Central memory CD4-positive, alpha-beta T cell (primary cell): ENCODE data around the gene FARP2.

Experiments used
- DNase-seq: peaks from one replicate; pipeline ENCODE4 v3.0.0; 2022

The FARP2 gene

DNA sequence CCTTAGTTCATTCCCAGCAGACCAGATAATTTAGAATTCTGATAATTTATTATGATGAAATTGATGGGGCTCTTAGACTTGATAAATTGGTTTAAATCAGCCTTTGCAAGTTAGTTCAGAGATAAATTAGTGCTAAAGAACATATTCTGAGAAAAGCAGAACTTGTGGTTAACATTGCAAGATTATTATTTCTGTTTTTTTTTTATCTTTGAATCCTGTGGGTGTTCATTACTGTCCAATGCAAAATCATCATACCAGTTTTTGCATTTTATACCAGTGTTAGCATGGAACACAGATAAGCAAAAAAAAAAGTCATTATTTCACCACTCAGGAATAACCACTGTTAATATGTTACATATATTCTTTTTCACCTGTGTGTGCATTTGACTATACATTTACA is 31.3 kb upstream of the FARP2 start:
- DNase-seq, result no peak

GRCh38 chr2:241325257-241325656 is 30.8 kb upstream of the FARP2 start:
- no peak for DNase-seq

- no peak for DNase-seq
These were observed 26.1 kb upstream of the FARP2 start for GRCh38 chr2:241329669-241330615.

GRCh38 chr2:241330616-241330981 is 25.5 kb upstream of the FARP2 start:
- DNase-seq, result no peak

DNA sequence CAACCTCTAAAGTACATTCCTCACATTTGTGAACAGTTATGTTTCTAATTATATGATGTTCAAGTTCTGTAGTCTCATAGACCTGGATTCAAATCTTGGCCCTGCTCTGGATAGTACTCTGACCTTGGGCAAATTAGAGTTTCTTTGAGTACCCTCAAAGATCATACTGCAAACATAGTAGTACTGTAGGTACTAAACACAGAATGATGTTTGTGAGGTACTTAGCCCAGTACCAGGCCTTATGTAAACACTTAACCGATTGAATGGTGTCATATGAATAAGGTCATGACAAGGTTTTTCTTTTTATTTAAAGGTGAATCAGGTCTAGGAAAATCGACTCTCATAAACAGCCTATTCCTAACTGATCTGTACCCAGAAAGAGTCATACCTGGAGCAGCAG is 21.3 kb upstream of the FARP2 start:
- DNase-seq, result no peak

- no peak for DNase-seq
These were observed 16.1 kb upstream of the FARP2 start for GRCh38 chr2:241339839-241340630.

- no peak for DNase-seq
These were observed 15.4 kb upstream of the FARP2 start for GRCh38 chr2:241340631-241341163.

- no peak for DNase-seq
These were observed 11.0 kb upstream of the FARP2 start for GRCh38 chr2:241344925-241345651.

GRCh38 chr2:241349941-241350340 is 6.1 kb upstream of the FARP2 start:
- no peak for DNase-seq

DNA sequence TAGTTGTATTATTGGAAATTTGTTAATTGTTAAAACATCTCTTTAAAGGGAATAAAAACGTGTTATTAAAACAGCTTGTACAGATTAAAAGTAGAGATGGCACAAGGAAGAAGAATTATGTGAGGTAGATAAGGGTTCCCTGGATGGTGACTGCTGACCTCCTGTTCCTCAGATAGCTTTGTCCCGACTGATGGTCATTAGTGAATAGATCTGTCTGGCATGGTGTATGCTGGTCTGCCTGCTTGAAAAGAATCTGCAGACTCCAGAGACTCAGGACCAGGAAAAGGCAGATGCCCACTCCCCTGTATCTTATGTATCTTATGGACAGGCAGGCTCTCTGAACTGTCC is 5.6 kb upstream of the FARP2 start:
- DNase-seq, result no peak

- DNase-seq, result no peak
These were observed 5.0 kb upstream of the FARP2 start for GRCh38 chr2:241350878-241351639.

DNA sequence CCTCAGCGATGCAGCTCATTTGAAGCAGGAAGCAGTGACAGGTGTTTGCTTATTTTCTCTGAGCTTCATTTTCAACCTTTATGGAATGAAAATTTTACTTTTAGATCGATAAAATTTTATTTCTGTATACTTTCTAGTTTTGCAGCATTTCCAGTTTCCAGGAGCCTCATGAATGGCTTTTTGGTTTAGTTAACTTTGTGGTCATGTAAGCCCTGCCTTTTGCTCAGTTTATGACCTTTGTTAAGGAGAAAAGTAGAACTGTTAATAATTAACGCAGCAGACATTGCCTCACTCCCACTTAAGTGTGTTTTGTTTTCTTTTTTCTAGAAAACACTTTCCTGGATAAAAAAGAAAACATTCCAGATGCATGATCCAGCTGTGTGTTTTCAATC is 4.4 kb upstream of the FARP2 start:
- no peak for DNase-seq

DNA sequence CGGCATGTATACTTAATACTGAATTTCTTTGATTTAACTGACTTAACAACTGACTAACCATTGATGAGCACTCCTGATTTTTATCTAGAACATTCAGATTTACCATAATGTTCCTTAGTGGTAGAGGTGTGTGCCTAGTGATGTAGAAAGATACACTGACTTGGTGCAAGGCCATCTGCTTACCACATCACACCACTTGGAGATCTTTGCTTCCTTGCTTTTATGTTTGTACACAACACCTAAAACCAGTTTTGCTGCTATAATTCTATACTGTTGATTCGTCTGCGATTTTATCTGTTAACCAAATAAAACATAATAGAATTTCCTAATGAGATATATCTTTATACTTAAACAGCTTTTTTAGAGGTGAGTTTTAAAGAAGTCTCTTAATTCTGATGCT is 3.9 kb upstream of the FARP2 start:
- no peak for DNase-seq

DNA sequence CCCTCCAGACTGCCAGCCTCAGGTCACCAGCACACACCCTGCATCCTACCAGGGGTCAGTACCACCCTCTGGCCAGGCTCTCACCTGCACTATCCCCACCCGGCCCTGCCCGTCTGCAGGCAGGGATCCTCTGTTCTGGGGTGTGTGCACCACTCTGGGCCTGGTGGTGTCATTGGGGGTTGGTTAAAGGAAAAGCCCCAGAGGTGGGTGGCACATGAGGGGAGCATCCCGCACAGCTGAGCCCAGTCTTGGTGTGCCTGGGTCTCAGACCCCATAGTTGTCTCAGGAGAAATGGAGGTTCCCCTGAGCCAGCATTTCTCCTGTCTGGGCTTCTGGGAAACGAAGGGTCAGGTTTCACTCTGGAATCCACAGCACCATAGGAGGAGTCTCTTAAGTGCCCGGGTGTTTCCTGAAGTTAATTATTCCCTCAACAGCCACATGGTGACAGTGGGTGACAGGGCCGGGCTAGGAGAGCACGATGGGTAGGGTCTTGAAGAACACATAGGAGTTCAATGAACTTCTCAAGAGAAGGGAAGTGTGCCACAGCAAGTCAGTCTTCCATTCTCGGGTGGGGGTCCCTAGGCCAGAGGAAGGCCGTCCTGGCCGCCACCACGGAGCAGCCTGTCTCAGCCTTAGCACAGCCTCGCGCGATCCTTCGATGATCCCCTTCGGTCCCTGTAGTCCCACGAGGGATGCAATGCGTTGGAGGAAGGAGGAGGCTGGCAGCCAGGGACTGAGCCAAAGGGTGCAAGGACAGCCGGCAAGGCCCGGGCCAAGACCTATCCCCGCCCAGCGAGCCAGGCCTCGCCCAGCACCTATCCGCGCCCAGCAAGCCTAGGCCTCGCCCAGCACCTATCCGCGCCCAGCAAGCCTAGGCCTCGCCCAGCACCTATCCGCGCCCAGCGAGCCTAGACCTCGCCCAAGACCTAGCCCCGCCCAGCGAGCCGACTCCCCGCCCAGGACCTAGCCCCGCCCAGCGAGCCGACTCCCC is 1.1 kb upstream of the FARP2 start:
- peak; percentile 57 for DNase-seq

- DNase-seq, result no peak
These were observed 781 bp downstream of the FARP2 start for GRCh38 chr2:241356871-241357260.

DNA sequence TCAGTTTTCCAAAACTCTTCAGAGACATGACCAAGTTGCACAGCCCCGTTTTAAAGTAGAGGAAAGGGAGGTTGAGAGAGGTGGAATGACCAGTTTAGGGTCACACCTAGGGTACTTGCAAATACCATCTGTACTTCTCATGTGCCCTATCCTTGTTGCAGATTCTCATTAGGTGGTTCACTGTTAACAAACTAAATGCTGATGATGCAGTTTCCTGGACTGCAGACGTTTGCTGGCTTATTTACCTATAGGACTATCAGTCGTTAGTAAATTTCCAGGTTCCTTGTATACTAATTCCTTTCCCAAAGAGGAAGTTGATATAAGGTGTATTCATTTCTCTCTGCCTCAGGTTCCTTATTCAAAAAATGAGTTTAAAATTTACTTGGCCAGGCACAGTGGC is 1.4 kb downstream of the FARP2 start:
- DNase-seq, result no peak

DNA sequence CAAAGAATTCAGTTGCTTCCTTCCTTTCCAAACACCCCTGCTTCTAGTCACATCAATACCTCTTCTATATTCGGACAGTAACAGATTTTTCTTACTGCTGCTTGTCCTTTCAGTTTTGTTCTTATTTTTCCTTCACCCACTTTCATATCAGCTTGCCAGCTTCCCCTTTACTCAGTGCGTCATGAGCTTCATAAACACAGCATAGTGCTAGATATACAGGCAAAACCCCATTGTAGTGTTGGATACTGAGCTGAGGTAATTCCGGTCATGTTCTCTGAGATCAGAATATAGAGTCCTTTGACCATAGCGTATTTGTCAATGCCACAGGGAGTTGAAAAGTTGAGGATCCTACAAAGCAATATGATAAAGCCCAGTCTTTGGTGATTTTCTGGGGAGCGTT is 2.4 kb downstream of the FARP2 start:
- DNase-seq, result no peak

DNA sequence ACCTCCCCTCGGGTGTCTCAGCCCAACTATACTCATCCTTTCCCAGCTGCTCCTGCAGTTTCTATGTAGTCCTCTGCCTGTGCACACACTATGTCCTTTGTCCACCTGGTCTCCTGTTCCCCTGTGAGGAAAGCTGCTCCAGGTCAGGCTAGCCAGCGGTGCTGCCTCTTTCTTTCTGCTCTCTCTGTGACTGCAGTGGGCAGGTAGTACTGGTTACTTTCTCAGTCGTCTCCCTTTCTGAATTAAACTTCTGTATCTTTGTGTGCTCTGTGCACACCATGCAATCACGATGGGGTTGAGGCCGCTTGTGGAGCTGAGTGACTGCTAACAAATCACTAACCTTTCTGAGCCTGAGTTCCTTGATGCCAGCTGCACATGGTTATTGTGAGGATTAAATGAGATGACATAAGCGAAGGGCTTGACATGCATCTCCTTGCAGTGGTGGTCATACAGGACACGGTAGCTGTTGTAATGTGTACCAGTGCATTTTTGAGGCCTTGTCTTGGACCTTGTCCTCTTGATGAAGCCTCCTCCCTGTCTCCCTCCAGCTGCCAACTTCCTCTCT is 3.5 kb downstream of the FARP2 start:
- no peak for DNase-seq

DNA sequence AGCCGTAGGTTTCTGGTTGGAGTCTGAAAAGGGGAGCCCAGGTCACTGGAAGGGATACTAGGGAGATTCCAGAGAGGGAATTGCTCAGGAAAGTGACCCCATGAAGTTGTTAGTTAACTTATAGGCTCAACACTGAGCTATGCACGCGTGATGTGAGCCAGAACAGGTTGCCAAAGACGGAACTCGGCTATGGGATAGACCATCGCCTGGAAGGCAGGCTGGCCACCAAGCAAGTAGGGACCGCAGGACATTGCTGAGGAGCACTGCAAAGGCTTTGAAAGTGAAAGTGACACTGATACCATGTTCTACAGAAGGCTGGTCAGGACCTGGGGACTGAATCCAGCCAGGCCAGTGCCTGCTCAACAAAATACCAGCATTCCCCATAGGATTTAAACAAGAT is 7.3 kb downstream of the FARP2 start:
- DNase-seq, result no peak

DNA sequence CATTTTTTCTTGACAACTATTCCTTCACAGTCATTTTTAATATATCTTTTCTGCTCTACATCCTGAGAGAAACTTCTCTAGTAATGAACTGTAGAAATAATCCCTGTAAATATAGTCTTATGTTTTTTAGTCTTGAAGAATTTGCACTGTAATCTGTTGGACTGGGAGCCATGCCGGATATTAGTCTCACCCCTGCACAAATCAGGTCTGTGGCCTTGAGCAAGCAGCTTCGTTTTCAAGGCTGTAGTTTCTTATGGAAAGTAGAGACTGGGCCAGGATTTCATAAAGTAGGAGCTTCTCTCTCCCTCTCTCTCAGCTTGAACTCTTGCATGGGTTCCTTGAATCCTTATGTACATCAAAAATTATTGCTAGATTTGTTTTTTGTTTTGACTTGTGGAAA is 8.7 kb downstream of the FARP2 start:
- DNase-seq, result no peak

GRCh38 chr2:241366678-241367077 is 10.6 kb downstream of the FARP2 start:
- DNase-seq, result no peak
